ENCODE results near the gene PI4KA.
"Not testable (repeated sequence)": the region's sequence is repeated elsewhere in the genome, so short reads cannot be mapped to it uniquely, and the experiment has no call there.

- not testable (repeated sequence) for TF ChIP-seq TAF1 (IDR thresholded peaks at IDR 0.05; ENCODE audit: borderline replicate concordance, low read depth, low read length); POLR2AphosphoS5 (IDR thresholded peaks at IDR 0.05; ENCODE audit: low read depth, low read length); POLR2A (IDR thresholded peaks at IDR 0.05; ENCODE audit: low read depth, low read length)
Measured at GRCh38 chr22:20839354-20839753, 19.3 kb downstream of the PI4KA start.

Data from GM12892 (cell line).